ENCODE results near the gene STARD8. TPM values are rescaled to one million over a fixed set of nuclear protein-coding genes. Genes with fewer than 3 reads are reported as not detected.

Gene STARD8
- total and polyA plus RNA-seq, 3 donors from 2014 or later = 2.3 to 4.0 (median 3.1) TPM

- intact Hi-C loops (cut with DNase I; ENCODE audit: low total_unique reads) = no loop called here
- DNase-seq = peak; percentile 21
Observed at GRCh38 chrX:68658530-68658929, 11.1 kb downstream of the STARD8 start.

GRCh38 chrX:68659385-68659784 is 11.9 kb downstream of the STARD8 start:
- intact Hi-C loops (cut with DNase I; ENCODE audit: low total_unique reads) = no loop called here
- TF ChIP-seq CTCF (IDR thresholded peaks at IDR 0.05) = no peak
- WGBS, 2 donors = 78 to 92% methylated on average over 2 to 5 of the region's 5 CpGs
- no peak overlapping the region for H3K27ac ChIP-seq
- H3K36me3 ChIP-seq (ENCODE audit: low read depth, missing control alignments) = no peaks in the 10 kb centered on the region
- H3K4me3 ChIP-seq = no peak overlapping the region
- H3K4me1 ChIP-seq = no peaks in the 10 kb centered on the region
- H3K27me3 ChIP-seq = no peaks in the 10 kb centered on the region
- no peaks in the 10 kb centered on the region for H3K9me3 ChIP-seq
- DNase-seq = no peak

More at GRCh38 chrX:68658530-68658929, 11.1 kb downstream of the STARD8 start:
- H3K27me3 ChIP-seq = no peaks in the 10 kb centered on the region
- no peak overlapping the region for H3K4me3 ChIP-seq
- H3K4me1 ChIP-seq = no peaks in the 10 kb centered on the region
- H3K27ac ChIP-seq = no peak overlapping the region
- no peaks in the 10 kb centered on the region for H3K36me3 ChIP-seq (ENCODE audit: low read depth, missing control alignments)
- TF ChIP-seq POLR2A (IDR thresholded peaks at IDR 0.05) = no peak
- TF ChIP-seq CTCF (IDR thresholded peaks at IDR 0.05) = no peak
- no peaks in the 10 kb centered on the region for H3K9me3 ChIP-seq
- 49% methylated on average over 3 of the region's 3 CpGs; no CpG with 5 or more reads in 1 of the 2 donors for WGBS, 2 donors

GRCh38 chrX:68659786-68660185 is 12.3 kb downstream of the STARD8 start:
- Histone ChIP-seq H3K27ac (no peak overlapping the region), H3K27me3 (no peaks in the 10 kb centered on the region), H3K36me3 (ENCODE audit: low read depth, missing control alignments) (no peaks in the 10 kb centered on the region), H3K4me1 (no peaks in the 10 kb centered on the region), H3K4me3 (no peak overlapping the region), H3K9me3 (no peaks in the 10 kb centered on the region)
- 77% methylated on average over 3 of the region's 3 CpGs; no CpG with 5 or more reads in 1 of the 2 donors for WGBS, 2 donors
- intact Hi-C loops (cut with DNase I; ENCODE audit: low total_unique reads) = no loop called here
- TF ChIP-seq CTCF (IDR thresholded peaks at IDR 0.05) (no peak), POLR2A (IDR thresholded peaks at IDR 0.05) (no peak)
- no peak for DNase-seq

GRCh38 chrX:68660746-68661145 is 13.3 kb downstream of the STARD8 start:
- Histone ChIP-seq H3K27me3 (no peaks in the 10 kb centered on the region), H3K4me1 (no peaks in the 10 kb centered on the region), H3K27ac (no peak overlapping the region), H3K36me3 (ENCODE audit: low read depth, missing control alignments) (no peaks in the 10 kb centered on the region), H3K9me3 (no peaks in the 10 kb centered on the region), H3K4me3 (no peak overlapping the region)
- no peak for TF ChIP-seq CTCF (IDR thresholded peaks at IDR 0.05)
- 65 to 92% methylated on average over 2 to 3 of the region's 4 CpGs for WGBS, 2 donors
- DNase-seq = no peak
- intact Hi-C loops (cut with DNase I; ENCODE audit: low total_unique reads) = no loop called here

- WGBS, 2 donors = 69 to 73% methylated on average over 9 of the region's 9 CpGs
- intact Hi-C loops (cut with DNase I; ENCODE audit: low total_unique reads) = no loop called here
- Histone ChIP-seq H3K4me1 (no peaks in the 10 kb centered on the region), H3K4me3 (no peak overlapping the region), H3K36me3 (ENCODE audit: low read depth, missing control alignments) (no peaks in the 10 kb centered on the region), H3K27ac (no peak overlapping the region), H3K9me3 (no peaks in the 10 kb centered on the region), H3K27me3 (no peaks in the 10 kb centered on the region)
- no peak for TF ChIP-seq POLR2A (IDR thresholded peaks at IDR 0.05)
- no peak for TF ChIP-seq CTCF (IDR thresholded peaks at IDR 0.05)
- peak; percentile 18 for DNase-seq
Observed at GRCh38 chrX:68665502-68665901, 18.0 kb downstream of the STARD8 start.

All from testis (tissue), 3 donors.